Karpas-422 (cell line): Measurements from ENCODE around the gene DCUN1D3. TPM values are rescaled to one million over a fixed set of nuclear protein-coding genes. Genes with fewer than 3 reads are reported as not detected.
A peak's percentile ranks its signal among the peaks of the same experiment; 100 is the strongest.

Experiments
- DNase-seq: peaks from one replicate; pipeline ENCODE4 v3.0.0-alpha.2; 2015
- H2AFZ ChIP-seq: fragments of 200-600 bp; sonication (generic); 2 replicates; pipeline ENCODE4 v1.6.1; 2014; ENCODE audit warnings: antibody characterized with exemption, low read length, mixed read lengths
- H3K27ac ChIP-seq: fragments of 200-600 bp; sonication (generic); 2 replicates; pipeline ENCODE4 v1.5.1; 2014; ENCODE audit warnings: mild to moderate bottlenecking, low read length, moderate library complexity
- H3K27me3 ChIP-seq: fragments of 200-600 bp; sonication (generic); 2 replicates; pipeline ENCODE4 v1.6.1; 2014; ENCODE audit warnings: low read length, mixed read lengths
- H3K36me3 ChIP-seq: fragments of 200-600 bp; sonication (generic); 2 replicates; pipeline ENCODE4 v1.6.1; 2014; ENCODE audit warnings: low read length, mixed read lengths; ENCODE audit not compliant: insufficient read depth
- H3K4me1 ChIP-seq: fragments of 200-600 bp; sonication (generic); 2 replicates; pipeline ENCODE4 v1.6.1; 2014; ENCODE audit warnings: mild to moderate bottlenecking, low read length, mixed read lengths
- H3K4me2 ChIP-seq: fragments of 200-600 bp; sonication (generic); 2 replicates; pipeline ENCODE4 v1.6.1; 2014; ENCODE audit warnings: low read length, low read depth, mild to moderate bottlenecking; ENCODE audit not compliant: poor library complexity, severe bottlenecking
- H3K4me3 ChIP-seq: fragments of 200-600 bp; sonication (generic); 2 replicates; pipeline ENCODE4 v1.5.1; 2014; ENCODE audit warnings: mild to moderate bottlenecking, antibody characterized with exemption, low read length, mixed read lengths
- H3K79me2 ChIP-seq: fragments of 200-600 bp; sonication (generic); 2 replicates; pipeline ENCODE4 v1.6.1; 2014; ENCODE audit warnings: mild to moderate bottlenecking, low read length, mixed read lengths
- H3K9ac ChIP-seq: fragments of 200-600 bp; sonication (generic); 2 replicates; pipeline ENCODE4 v1.6.0; 2014; ENCODE audit warnings: low read length
- H3K9me2 ChIP-seq: fragments of 200-600 bp; sonication (generic), shearing (Covaris generic); replicated peaks from 2 replicates; pipeline ENCODE4 v1.6.0; 2014; ENCODE audit warnings: mild to moderate bottlenecking, low read length, moderate library complexity; ENCODE audit not compliant: insufficient read depth
- H3K9me3 ChIP-seq: fragments of 300-700, 200-600 bp; sonication (generic); 2 replicates; pipeline ENCODE4 v1.6.1; 2014; ENCODE audit warnings: low read length, mixed read lengths
- H4K20me1 ChIP-seq: fragments of 200-600 bp; sonication (generic); 2 replicates; pipeline ENCODE4 v1.6.1; 2014; ENCODE audit warnings: mild to moderate bottlenecking, antibody characterized with exemption, low read length, low read depth; ENCODE audit not compliant: insufficient read depth
- total RNA-seq: library from RNA; depleted of rRNA; stranded (reverse); fragments of >200 nt; shearing (Covaris generic); gene quantifications from 2 replicates; pipeline ENCODE4 v1.2.3, GENCODE V29; 2014; ENCODE audit warnings: low replicate concordance

The DCUN1D3 gene
- total RNA-seq, 1 experiment from 2014 or later: 7.3 TPM

DNA sequence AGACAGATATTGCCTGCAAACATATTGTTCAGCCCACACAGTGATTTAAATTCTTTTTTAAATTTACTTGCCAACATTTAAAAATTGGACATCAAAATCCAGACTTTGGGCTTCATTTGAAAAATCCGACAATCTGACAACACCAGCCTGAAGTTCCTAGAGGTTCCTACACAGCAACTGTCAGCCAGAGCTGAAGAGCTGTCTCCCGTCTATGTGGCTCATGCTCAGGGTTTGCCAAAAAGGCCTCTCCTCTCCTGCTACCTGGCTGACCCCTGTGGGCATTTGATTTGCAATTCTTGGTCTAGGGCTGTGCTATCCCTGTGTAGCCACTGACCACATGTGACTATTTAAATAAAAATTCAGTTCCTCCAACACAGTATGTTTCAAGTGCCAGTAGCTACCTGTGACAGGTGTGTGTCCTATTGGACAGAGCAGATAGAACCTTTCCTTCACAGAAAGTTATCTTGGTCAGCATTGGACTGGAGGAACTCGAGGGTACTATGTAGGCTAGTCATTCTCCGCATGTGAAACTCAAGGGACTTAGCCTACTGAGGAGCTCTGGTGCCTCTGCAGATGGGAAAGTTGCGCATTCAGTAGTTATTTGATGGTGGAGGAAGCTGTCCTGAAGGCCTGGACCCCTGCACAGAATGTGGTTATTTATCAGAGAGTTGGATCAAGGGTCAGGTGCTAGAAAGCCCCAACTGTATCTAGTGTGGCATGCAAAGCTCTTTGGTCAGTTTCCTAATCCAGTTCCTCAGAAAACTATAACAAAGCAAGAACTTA is 3.1 kb upstream of the DCUN1D3 start:
- peak overlapping the region; percentile 96 for H3K4me2 ChIP-seq
- H4K20me1 ChIP-seq: peaks cover 26% of the 10 kb centered on the region; the same call in 1 of the 2 replicates
- peak overlapping the region; percentile 88 for H3K4me3 ChIP-seq
- H3K27me3 ChIP-seq: no peaks in the 10 kb centered on the region
- peak overlapping the region; percentile 74; the same call in 1 of the 2 replicates for H3K27ac ChIP-seq
- H3K36me3 ChIP-seq: 0 out of 2 replicates have a peak, but pooled peaks cover 7% of the 10 kb centered on the region
- H2AFZ ChIP-seq: no peak overlapping the region
- peak overlapping the region; percentile 25 for H3K9ac ChIP-seq
- H3K79me2 ChIP-seq: peaks cover 29% of the 10 kb centered on the region
- no peaks in the 10 kb centered on the region for H3K9me3 ChIP-seq
- no peak for DNase-seq
- H3K4me1 ChIP-seq: peaks cover 50% of the 10 kb centered on the region
- H3K9me2 ChIP-seq: no peaks in the 10 kb centered on the region

DNA sequence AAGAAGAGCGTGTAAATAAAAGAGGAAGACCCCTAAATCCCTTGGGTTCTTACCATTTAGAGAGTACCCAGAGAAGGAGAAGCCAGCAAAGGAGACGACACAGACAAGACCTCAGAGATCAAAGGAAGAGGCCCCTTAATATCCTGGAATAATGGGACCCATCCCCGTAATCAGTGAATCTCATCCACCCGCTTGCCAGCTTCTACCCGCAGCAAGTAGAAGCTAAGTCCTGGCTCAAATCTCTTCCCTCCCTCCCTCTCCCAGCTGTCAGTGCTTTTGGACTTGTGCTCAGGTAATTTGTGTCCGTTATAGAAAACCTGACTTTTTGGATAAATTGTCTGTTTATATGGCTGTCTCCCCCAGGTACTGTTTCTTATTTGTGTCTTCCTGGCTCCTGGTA is 2.3 kb upstream of the DCUN1D3 start:
- Histone ChIP-seq H3K9me3 (no peaks in the 10 kb centered on the region), H3K79me2 (peaks cover 37% of the 10 kb centered on the region), H3K27ac (no peak overlapping the region), H3K9me2 (no peaks in the 10 kb centered on the region), H3K27me3 (no peaks in the 10 kb centered on the region), H4K20me1 (peaks cover 26% of the 10 kb centered on the region; the same call in 1 of the 2 replicates), H2AFZ (no peak overlapping the region), H3K9ac (peak overlapping the region; percentile 79), H3K4me3 (peak overlapping the region; percentile 88), H3K4me1 (peaks cover 56% of the 10 kb centered on the region), H3K36me3 (0 out of 2 replicates have a peak, but pooled peaks cover 9% of the 10 kb centered on the region), H3K4me2 (peak overlapping the region; percentile 96)
- no peak for DNase-seq

DNA sequence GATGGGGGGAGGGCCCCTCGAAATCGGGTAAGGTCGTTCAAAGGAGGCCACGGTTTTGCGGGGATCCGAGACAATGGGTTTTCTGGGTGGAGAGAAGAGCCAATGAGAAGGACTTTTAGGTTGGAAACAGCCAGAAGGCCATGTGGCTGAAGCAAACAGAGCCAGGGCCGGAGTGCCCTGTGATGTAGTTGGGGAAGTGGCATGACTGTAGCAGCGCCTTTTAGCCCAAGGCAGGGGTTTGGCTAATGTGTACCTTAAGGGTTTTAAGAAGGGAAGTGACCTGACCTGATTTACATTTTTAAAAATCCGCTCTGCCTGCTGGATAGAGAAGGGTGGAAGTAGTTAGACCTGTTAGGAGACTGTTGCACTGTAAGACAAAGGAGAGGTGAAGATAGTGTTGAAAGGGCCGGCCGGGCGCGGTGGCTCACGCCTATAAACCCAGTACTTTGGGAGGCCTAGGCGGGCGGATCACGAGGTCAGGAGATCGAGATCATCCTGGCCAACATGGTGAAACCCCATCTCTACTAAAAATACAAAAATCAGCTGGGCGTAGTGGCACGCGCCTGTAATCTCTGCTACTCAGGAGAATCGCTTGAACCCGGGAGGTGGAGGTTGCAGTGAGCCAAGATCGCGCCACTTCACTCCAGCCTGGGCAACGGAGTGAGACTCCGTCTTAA is 1.4 kb upstream of the DCUN1D3 start:
- peak overlapping the region; percentile 89 for H3K27ac ChIP-seq
- peak overlapping the region; percentile 96 for H3K4me2 ChIP-seq
- H3K36me3 ChIP-seq: 0 out of 2 replicates have a peak, but pooled peaks cover 15% of the 10 kb centered on the region
- peaks cover 56% of the 10 kb centered on the region for H3K4me1 ChIP-seq
- H4K20me1 ChIP-seq: peaks cover 26% of the 10 kb centered on the region; the same call in 1 of the 2 replicates
- H3K27me3 ChIP-seq: no peaks in the 10 kb centered on the region
- DNase-seq: peak; percentile 92
- H3K79me2 ChIP-seq: peaks cover 46% of the 10 kb centered on the region
- H3K9me2 ChIP-seq: no peaks in the 10 kb centered on the region
- H3K9me3 ChIP-seq: no peaks in the 10 kb centered on the region
- H2AFZ ChIP-seq: no peak overlapping the region
- peak overlapping the region; percentile 88 for H3K4me3 ChIP-seq
- peak overlapping the region; percentile 79 for H3K9ac ChIP-seq

DNA sequence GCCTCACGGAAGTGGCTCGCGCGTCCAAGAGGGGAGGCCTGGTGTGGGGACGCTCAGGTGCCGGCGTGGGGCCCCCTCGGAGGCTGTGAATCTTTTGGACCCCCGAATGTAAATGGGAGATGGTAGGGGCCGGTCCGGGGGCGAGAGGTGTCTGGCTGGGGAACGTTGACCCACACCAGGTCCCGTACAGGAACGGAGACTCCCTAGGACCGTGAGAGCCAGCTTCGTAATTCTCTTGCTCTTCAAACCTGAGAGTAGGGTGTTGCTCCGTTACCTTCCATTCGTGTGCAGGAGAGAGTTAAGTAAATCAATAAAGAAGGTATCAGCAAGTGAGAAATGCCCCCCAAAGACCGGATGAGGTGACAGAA is 894 bp upstream of the DCUN1D3 start:
- Histone ChIP-seq H3K27me3 (no peaks in the 10 kb centered on the region), H2AFZ (peak overlapping the region; percentile 71), H3K4me3 (peak overlapping the region; percentile 88), H3K27ac (peak overlapping the region; percentile 89), H4K20me1 (peaks cover 26% of the 10 kb centered on the region; the same call in 1 of the 2 replicates), H3K79me2 (peaks cover 51% of the 10 kb centered on the region), H3K4me1 (peaks cover 56% of the 10 kb centered on the region), H3K9me2 (no peaks in the 10 kb centered on the region), H3K4me2 (peak overlapping the region; percentile 96), H3K9me3 (no peaks in the 10 kb centered on the region), H3K9ac (peak overlapping the region; percentile 79), H3K36me3 (0 out of 2 replicates have a peak, but pooled peaks cover 15% of the 10 kb centered on the region)
- DNase-seq: no peak

DNA sequence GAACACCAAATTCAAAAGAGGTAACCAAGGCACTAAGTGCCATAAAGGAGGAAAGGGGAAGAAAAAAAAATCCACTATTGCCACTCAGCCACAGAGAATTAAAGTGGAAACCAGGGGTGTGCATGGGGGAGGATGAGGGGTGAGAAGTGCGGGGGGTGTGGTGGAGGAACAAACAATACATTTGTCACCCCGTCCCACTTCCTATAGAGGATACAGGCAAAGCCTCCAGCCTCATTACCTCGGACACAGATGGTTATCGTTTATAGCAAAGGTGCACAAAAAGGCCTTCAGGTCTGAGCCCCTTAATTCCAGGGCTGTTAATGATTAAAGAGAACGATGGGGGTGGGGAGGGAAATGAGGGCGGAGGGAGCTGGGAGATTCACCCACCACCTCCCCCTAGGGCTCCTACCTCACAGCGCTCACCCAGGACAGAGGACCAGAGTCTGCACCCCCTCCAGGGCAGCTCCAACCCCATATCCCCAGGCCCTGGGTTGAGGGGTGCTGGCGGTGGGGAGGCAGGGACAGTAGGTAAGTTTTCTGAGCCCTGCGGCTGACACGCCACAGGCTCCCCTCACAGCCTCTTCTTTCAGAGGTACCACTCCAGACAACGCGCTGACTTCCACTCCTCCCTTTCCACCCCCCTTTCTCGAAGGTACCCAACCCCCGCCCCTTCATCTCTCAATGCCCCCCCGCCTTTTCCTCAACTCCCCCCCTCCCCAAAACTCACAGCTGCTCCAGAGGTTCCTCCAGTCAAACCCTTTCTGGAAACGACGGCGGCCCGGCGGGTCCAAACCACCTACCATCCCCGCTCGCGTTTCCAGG is 470 bp downstream of the DCUN1D3 start:
- peaks cover 54% of the 10 kb centered on the region for H3K4me1 ChIP-seq
- peak overlapping the region; percentile 79 for H3K9ac ChIP-seq
- H4K20me1 ChIP-seq: peaks cover 19% of the 10 kb centered on the region; the same call in 1 of the 2 replicates
- H3K9me3 ChIP-seq: no peaks in the 10 kb centered on the region
- 0 out of 2 replicates have a peak overlapping the region, but pooled peaks have one; percentile 25 for H2AFZ ChIP-seq
- H3K4me2 ChIP-seq: peak overlapping the region; percentile 96
- peak overlapping the region; percentile 40 for H3K27ac ChIP-seq
- peaks cover 60% of the 10 kb centered on the region for H3K79me2 ChIP-seq
- H3K9me2 ChIP-seq: no peaks in the 10 kb centered on the region
- peak overlapping the region; percentile 88 for H3K4me3 ChIP-seq
- peak; percentile 54 for DNase-seq
- peaks cover 19% of the 10 kb centered on the region; the same call in 1 of the 2 replicates for H3K36me3 ChIP-seq
- H3K27me3 ChIP-seq: no peaks in the 10 kb centered on the region

DNA sequence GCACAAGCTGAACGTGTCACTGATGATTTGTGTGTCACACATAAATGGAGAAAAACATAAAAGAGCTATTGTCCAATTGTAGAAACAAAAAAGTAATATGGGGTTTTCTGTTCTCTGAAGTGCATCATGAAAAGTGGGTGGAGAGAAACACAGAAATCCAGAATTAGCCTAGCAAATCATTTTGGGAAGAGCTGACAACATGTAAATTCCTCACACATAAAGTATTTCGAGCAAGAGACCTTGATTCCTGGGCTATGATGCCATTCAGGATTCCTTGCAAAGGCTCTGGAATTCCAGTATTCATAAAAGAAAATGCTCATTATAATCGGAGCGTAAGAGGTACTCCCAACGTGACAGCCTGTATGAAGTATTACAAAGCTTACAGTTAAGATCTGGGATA is 1.1 kb downstream of the DCUN1D3 start:
- H4K20me1 ChIP-seq: peaks cover 19% of the 10 kb centered on the region; the same call in 1 of the 2 replicates
- H3K27me3 ChIP-seq: no peaks in the 10 kb centered on the region
- H3K9me2 ChIP-seq: no peaks in the 10 kb centered on the region
- no peak for DNase-seq
- peak overlapping the region; percentile 79 for H3K9ac ChIP-seq
- H3K9me3 ChIP-seq: no peaks in the 10 kb centered on the region
- peak overlapping the region; percentile 40 for H3K27ac ChIP-seq
- H3K36me3 ChIP-seq: peaks cover 19% of the 10 kb centered on the region; the same call in 1 of the 2 replicates
- peak overlapping the region; percentile 88 for H3K4me3 ChIP-seq
- peaks cover 52% of the 10 kb centered on the region for H3K4me1 ChIP-seq
- H3K4me2 ChIP-seq: peak overlapping the region; percentile 96
- peaks cover 66% of the 10 kb centered on the region for H3K79me2 ChIP-seq
- no peak overlapping the region for H2AFZ ChIP-seq

DNA sequence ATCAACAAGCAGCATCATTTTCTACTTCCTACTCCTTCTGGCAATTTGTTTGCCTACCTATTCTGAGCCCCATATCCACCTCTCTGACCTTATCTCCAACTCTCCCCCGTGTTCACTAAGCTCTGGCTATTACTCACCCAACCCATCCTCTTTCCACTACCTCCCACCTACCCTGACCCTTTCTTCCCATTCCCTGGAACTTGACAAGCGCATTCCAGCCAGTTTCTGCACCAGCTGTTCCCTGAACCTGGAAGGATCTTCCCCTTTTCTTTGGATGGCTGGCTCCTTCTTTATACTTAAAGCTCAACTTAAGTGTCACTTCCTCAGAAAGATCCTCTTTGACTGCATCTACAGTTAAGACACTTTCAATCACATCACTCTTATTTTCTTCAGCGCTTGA is 2.2 kb downstream of the DCUN1D3 start:
- Histone ChIP-seq H3K27me3 (no peaks in the 10 kb centered on the region), H3K9ac (no peak overlapping the region), H4K20me1 (peaks cover 8% of the 10 kb centered on the region; the same call in 1 of the 2 replicates), H3K36me3 (peaks cover 18% of the 10 kb centered on the region; the same call in 1 of the 2 replicates), H3K9me3 (no peaks in the 10 kb centered on the region), H3K4me3 (no peak overlapping the region), H3K9me2 (no peaks in the 10 kb centered on the region), H3K4me1 (peaks cover 41% of the 10 kb centered on the region), H2AFZ (no peak overlapping the region), H3K4me2 (peak overlapping the region; percentile 1), H3K27ac (no peak overlapping the region), H3K79me2 (peaks cover 78% of the 10 kb centered on the region)
- DNase-seq: no peak
